Measurements from ENCODE around the gene DRC7.
A peak's percentile ranks its signal among the peaks of the same experiment; 100 is the strongest.

Gene DRC7

GRCh38 chr16:57755726-57756423 lies 61.3 kb downstream of the DRC7 start:
- TF ChIP-seq ZFX (IDR thresholded peaks at IDR 0.05; ENCODE audit: borderline replicate concordance) (no peak), CTCF (IDR thresholded peaks at IDR 0.05) (no peak)
- no peak overlapping the region for H3K27ac ChIP-seq

- TF ChIP-seq CTCF (IDR thresholded peaks at IDR 0.05) (no peak), ZFX (IDR thresholded peaks at IDR 0.05; ENCODE audit: borderline replicate concordance) (no peak)
- H3K27ac ChIP-seq = no peak overlapping the region
These were observed 62.1 kb downstream of the DRC7 start for GRCh38 chr16:57756424-57757325.

- H3K27ac ChIP-seq = no peak overlapping the region
- no peak for TF ChIP-seq ZFX (IDR thresholded peaks at IDR 0.05; ENCODE audit: borderline replicate concordance)
- TF ChIP-seq CTCF (IDR thresholded peaks at IDR 0.05) = peak; percentile 99
These were observed 62.8 kb downstream of the DRC7 start for GRCh38 chr16:57757326-57757786.

- no peak overlapping the region for H3K27ac ChIP-seq
- TF ChIP-seq CTCF (IDR thresholded peaks at IDR 0.05) (no peak), ZFX (IDR thresholded peaks at IDR 0.05; ENCODE audit: borderline replicate concordance) (no peak)
These were observed 63.3 kb downstream of the DRC7 start for GRCh38 chr16:57757883-57758282.

GRCh38 chr16:57758331-57759117 lies 63.9 kb downstream of the DRC7 start:
- TF ChIP-seq CTCF (IDR thresholded peaks at IDR 0.05) (no peak), ZFX (IDR thresholded peaks at IDR 0.05; ENCODE audit: borderline replicate concordance) (no peak)
- H3K27ac ChIP-seq = no peak overlapping the region

- H3K27ac ChIP-seq = no peak overlapping the region
These were observed 64.5 kb downstream of the DRC7 start for GRCh38 chr16:57759131-57759530.

More at GRCh38 chr16:57759131-57759530, 64.5 kb downstream of the DRC7 start:
- TF ChIP-seq ZFX (IDR thresholded peaks at IDR 0.05; ENCODE audit: borderline replicate concordance) (no peak), CTCF (IDR thresholded peaks at IDR 0.05) (no peak)

Measured in 22Rv1 (cell line).